Suprapubic skin (tissue), 4 donors: ENCODE measurements around the gene ALG6. TPM values are rescaled to one million over a fixed set of nuclear protein-coding genes. Genes with fewer than 3 reads are reported as not detected.
"Not testable (repeated sequence)": the region's sequence is repeated elsewhere in the genome, so short reads cannot be mapped to it uniquely, and the experiment has no call there.

Experiments used
- DNase-seq, 2 donors: peaks; one replicate each; pipeline ENCODE4 v3.0.0-alpha.2; 2019; ENCODE audit warnings: low spot score in 2 of 2
- H3K27ac ChIP-seq: fragments of 200-600 bp; sonication (generic); one replicate; pipeline ENCODE4 v1.5.1; 2019
- H3K27me3 ChIP-seq: fragments of 200-600 bp; sonication (generic); one replicate; pipeline ENCODE4 v1.5.1; 2019
- H3K36me3 ChIP-seq: fragments of 200-600 bp; sonication (generic); one replicate; pipeline ENCODE4 v1.5.1; 2019
- H3K4me1 ChIP-seq: fragments of 200-600 bp; sonication (generic); one replicate; pipeline ENCODE4 v1.5.1; 2019
- H3K4me3 ChIP-seq: fragments of 200-600 bp; sonication (generic); one replicate; pipeline ENCODE4 v1.5.1; 2019; ENCODE audit warnings: mild to moderate bottlenecking
- H3K9me3 ChIP-seq: fragments of 200-600 bp; sonication (generic); one replicate; pipeline ENCODE4 v1.5.1; 2019
- EP300 ChIP-seq: sonication (generic); formaldehyde crosslinking; IDR thresholded peaks from one replicate; pipeline ENCODE4 v1.6.1; 2017; ENCODE audit warnings: antibody characterized with exemption
- POLR2A ChIP-seq, 2 donors: fragments of 450-650 bp; IDR thresholded peaks; one replicate each; pipeline ENCODE4 v1.6.1; 2017; ENCODE audit warnings: antibody characterized with exemption in 2 of 2, mild to moderate bottlenecking in 2 of 2, moderate library complexity in 2 of 2
- POLR2AphosphoS5 ChIP-seq, 3 donors: sonication (generic); formaldehyde crosslinking; IDR thresholded peaks; one replicate each; pipeline ENCODE4 v1.6.1; 2017; ENCODE audit warnings: antibody characterized with exemption in 3 of 3
- WGBS: methylation state at CpG from one replicate; pipeline ENCODE4 v1.1.5; 2018; 5-methylcytosine and 5-hydroxymethylcytosine counted together
- total RNA-seq, 4 donors: library from RNA; depleted of rRNA; stranded (reverse); fragments of >200 nt; gene quantifications; one replicate each; pipeline ENCODE4 v1.1.0, GENCODE V29; 2016
- TF ChIP-seq, protein P1 (sequence below), 2 donors: fragments of 200-600 bp in 1 of 2; fragments of 450-650 bp in 1 of 2; sonication (generic) in 1 of 2; IDR thresholded peaks; one replicate each; pipeline ENCODE4 v1.5.1; 2016 to 2019; ENCODE audit warnings: antibody characterized with exemption in 2 of 2, mild to moderate bottlenecking in 1 of 2, moderate library complexity in 1 of 2

The ALG6 gene
- total RNA-seq, 4 donors from 2014 or later: 10.0 to 45.0 (median 17.6) TPM

GRCh38 chr1:63411066-63411465 is 43.6 kb downstream of the ALG6 start:
- peaks cover 6% of the 10 kb centered on the region for H3K36me3 ChIP-seq
- no peaks in the 10 kb centered on the region for H3K27me3 ChIP-seq
- H3K9me3 ChIP-seq: no peaks in the 10 kb centered on the region
- DNase-seq: no peak
- H3K27ac ChIP-seq: no peak overlapping the region
- TF ChIP-seq POLR2A (IDR thresholded peaks at IDR 0.05) (no peak), EP300 (no peak), POLR2AphosphoS5 (IDR thresholded peaks at IDR 0.05) (no peak)
- TF ChIP-seq, protein P1, sequence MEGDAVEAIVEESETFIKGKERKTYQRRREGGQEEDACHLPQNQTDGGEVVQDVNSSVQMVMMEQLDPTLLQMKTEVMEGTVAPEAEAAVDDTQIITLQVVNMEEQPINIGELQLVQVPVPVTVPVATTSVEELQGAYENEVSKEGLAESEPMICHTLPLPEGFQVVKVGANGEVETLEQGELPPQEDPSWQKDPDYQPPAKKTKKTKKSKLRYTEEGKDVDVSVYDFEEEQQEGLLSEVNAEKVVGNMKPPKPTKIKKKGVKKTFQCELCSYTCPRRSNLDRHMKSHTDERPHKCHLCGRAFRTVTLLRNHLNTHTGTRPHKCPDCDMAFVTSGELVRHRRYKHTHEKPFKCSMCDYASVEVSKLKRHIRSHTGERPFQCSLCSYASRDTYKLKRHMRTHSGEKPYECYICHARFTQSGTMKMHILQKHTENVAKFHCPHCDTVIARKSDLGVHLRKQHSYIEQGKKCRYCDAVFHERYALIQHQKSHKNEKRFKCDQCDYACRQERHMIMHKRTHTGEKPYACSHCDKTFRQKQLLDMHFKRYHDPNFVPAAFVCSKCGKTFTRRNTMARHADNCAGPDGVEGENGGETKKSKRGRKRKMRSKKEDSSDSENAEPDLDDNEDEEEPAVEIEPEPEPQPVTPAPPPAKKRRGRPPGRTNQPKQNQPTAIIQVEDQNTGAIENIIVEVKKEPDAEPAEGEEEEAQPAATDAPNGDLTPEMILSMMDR (IDR thresholded peaks at IDR 0.05): no peak
- no peaks in the 10 kb centered on the region for H3K4me1 ChIP-seq
- no peak overlapping the region for H3K4me3 ChIP-seq
- 76% methylated on average over 2 of the region's 2 CpGs for WGBS

- Histone ChIP-seq H3K9me3 (no peaks in the 10 kb centered on the region), H3K27me3 (no peaks in the 10 kb centered on the region), H3K36me3 (no peaks in the 10 kb centered on the region), H3K4me1 (no peaks in the 10 kb centered on the region), H3K27ac (no peak overlapping the region), H3K4me3 (no peak overlapping the region)
- DNase-seq: no peak
- WGBS: 86% methylated on average over 1 of the region's 1 CpG
- TF ChIP-seq, protein P1 (IDR thresholded peaks at IDR 0.05): no peak
- TF ChIP-seq EP300: no peak
- no peak for TF ChIP-seq POLR2AphosphoS5 (IDR thresholded peaks at IDR 0.05)
- TF ChIP-seq POLR2A (IDR thresholded peaks at IDR 0.05): no peak
These were observed 46.0 kb downstream of the ALG6 start for GRCh38 chr1:63413394-63413793.

GRCh38 chr1:63414691-63415365 is 47.4 kb downstream of the ALG6 start:
- TF ChIP-seq, protein P1 (IDR thresholded peaks at IDR 0.05): no peak
- no peak for TF ChIP-seq POLR2A (IDR thresholded peaks at IDR 0.05)
- no peak for TF ChIP-seq EP300
- TF ChIP-seq POLR2AphosphoS5 (IDR thresholded peaks at IDR 0.05): no peak
- Histone ChIP-seq H3K4me1 (no peaks in the 10 kb centered on the region), H3K27me3 (no peaks in the 10 kb centered on the region), H3K4me3 (no peak overlapping the region), H3K27ac (no peak overlapping the region), H3K36me3 (peaks cover 3% of the 10 kb centered on the region), H3K9me3 (no peaks in the 10 kb centered on the region)
- WGBS: 68% methylated on average over 3 of the region's 3 CpGs
- no peak for DNase-seq

DNA sequence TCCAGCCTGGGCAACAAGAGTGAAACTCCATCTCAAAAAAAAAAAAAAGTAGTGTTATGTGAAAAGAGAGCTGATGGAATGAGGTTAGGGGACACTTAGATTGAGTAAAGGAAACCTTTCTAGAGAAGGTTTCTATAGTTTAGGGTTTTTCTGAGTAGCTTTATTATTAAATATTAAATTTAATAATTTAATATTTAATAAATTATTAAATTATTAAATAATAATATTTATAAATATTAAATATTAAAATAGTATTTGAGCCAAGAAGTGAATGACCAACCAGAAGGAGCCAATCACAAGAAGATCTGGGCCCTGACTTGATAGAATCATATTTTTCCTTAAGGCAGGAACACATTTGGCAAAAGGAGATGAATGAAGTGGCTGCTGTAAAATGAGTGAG is 50.7 kb downstream of the ALG6 start:
- Histone ChIP-seq H3K27me3 (no peaks in the 10 kb centered on the region), H3K4me1 (no peaks in the 10 kb centered on the region), H3K36me3 (peaks cover 9% of the 10 kb centered on the region), H3K4me3 (no peak overlapping the region), H3K27ac (no peak overlapping the region), H3K9me3 (no peaks in the 10 kb centered on the region)
- no peak for DNase-seq
- TF ChIP-seq EP300: no peak
- no peak for TF ChIP-seq POLR2AphosphoS5 (IDR thresholded peaks at IDR 0.05)
- TF ChIP-seq, protein P1 (IDR thresholded peaks at IDR 0.05): no peak
- TF ChIP-seq POLR2A (IDR thresholded peaks at IDR 0.05): no peak

DNA sequence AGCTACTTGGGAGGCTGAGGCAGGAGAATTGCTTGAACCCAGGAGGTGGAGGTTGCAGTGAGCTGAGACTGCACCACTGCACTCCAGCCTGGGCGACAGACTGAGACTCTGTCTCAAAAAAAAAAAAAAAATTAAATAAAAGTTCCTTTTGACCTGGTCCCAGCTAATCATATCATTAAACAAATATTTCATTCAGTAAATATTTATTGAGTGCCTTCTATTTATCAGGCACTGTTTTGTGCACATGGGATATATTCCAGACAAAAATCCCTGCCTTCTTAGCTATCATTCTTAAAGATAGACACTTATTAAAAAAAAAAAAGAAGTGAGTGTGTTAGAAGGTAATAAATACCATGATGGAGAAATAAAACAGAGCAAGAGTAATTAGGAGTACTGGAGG is 53.3 kb downstream of the ALG6 start:
- not testable (repeated sequence) for DNase-seq, H3K27me3 ChIP-seq, H3K4me1 ChIP-seq, H3K27ac ChIP-seq, H3K36me3 ChIP-seq, H3K9me3 ChIP-seq, H3K4me3 ChIP-seq
- 100% methylated on average over 1 of the region's 1 CpG for WGBS

- no peak overlapping the region for H3K4me3 ChIP-seq
- no peaks in the 10 kb centered on the region for H3K4me1 ChIP-seq
- no peak for DNase-seq
- H3K9me3 ChIP-seq: no peaks in the 10 kb centered on the region
- TF ChIP-seq POLR2A (IDR thresholded peaks at IDR 0.05) (no peak), EP300 (no peak), POLR2AphosphoS5 (IDR thresholded peaks at IDR 0.05) (no peak)
- TF ChIP-seq, protein P1 (IDR thresholded peaks at IDR 0.05): no peak
- H3K27me3 ChIP-seq: no peaks in the 10 kb centered on the region
- peaks cover 9% of the 10 kb centered on the region for H3K36me3 ChIP-seq
- whole genome bisulfite sequencing: 97% methylated on average over 2 of the region's 2 CpGs
- no peak overlapping the region for H3K27ac ChIP-seq
These were observed 56.2 kb downstream of the ALG6 start for GRCh38 chr1:63423649-63424048.
